Immature natural killer cell (primary cell): ENCODE data around the gene MAP4. TPM values are rescaled to one million over a fixed set of nuclear protein-coding genes. Genes with fewer than 3 reads are reported as not detected.
A peak's percentile ranks its signal among the peaks of the same experiment; 100 is the strongest.
"Not testable (repeated sequence)": the region's sequence is repeated elsewhere in the genome, so short reads cannot be mapped to it uniquely, and the experiment has no call there.

Source experiments
- DNase-seq, 3 donors: peaks; one replicate each; pipeline ENCODE4 v3.0.0; 2022; ENCODE audit warnings: mixed read lengths in 1 of 3
- H3K27ac Mint-ChIP-seq, 6 donors: one replicate each; pipeline ENCODE4 v1.8.0; 2020; ENCODE audit warnings: mixed read lengths in 6 of 6, mild to moderate bottlenecking in 5 of 6, inconsistent platforms in 4 of 6, moderate library complexity in 3 of 6
- H3K27me3 Mint-ChIP-seq, 3 donors: one replicate each; pipeline ENCODE4 v1.8.0; 2020 to 2021; ENCODE audit warnings: low read depth in 3 of 3, mild to moderate bottlenecking in 3 of 3, mixed read lengths in 3 of 3, moderate library complexity in 3 of 3, inconsistent platforms in 1 of 3
- H3K36me3 Mint-ChIP-seq, 3 donors: one replicate each; pipeline ENCODE4 v1.8.0; 2020; ENCODE audit warnings: mixed read lengths in 3 of 3, inconsistent platforms in 2 of 3, mild to moderate bottlenecking in 2 of 3
- H3K4me1 Mint-ChIP-seq, 2 donors: one replicate each; pipeline ENCODE4 v1.8.0; 2020; ENCODE audit warnings: inconsistent platforms in 2 of 2, mild to moderate bottlenecking in 2 of 2, mixed read lengths in 2 of 2, moderate library complexity in 1 of 2
- H3K4me3 Mint-ChIP-seq, 5 donors: one replicate each; pipeline ENCODE4 v1.8.0; 2020; ENCODE audit warnings: mild to moderate bottlenecking in 5 of 5, mixed read lengths in 5 of 5, inconsistent platforms in 3 of 5, moderate library complexity in 3 of 5
- H3K9me3 Mint-ChIP-seq, 6 donors: one replicate each; pipeline ENCODE4 v1.8.0; 2020; ENCODE audit warnings: mild to moderate bottlenecking in 6 of 6, mixed read lengths in 6 of 6, inconsistent platforms in 4 of 6, moderate library complexity in 3 of 6
- polyA plus RNA-seq, 3 donors: library from polyadenylated mRNA; unstranded; fragments of 300-500 nt; fragmentation: Illumina TruSeq; gene quantifications; one replicate each; pipeline ENCODE4 v1.2.3, GENCODE V29; 2021

Gene MAP4
- polyA plus RNA-seq, 3 donors from 2014 or later = 4.4 to 64.2 (median 17.4) TPM

GRCh38 chr3:47890828-47891612, 125.2 kb downstream of the MAP4 start:
- peaks cover 0 to 2% of the 10 kb centered on the region in 2 donors for H3K4me1 Mint-ChIP-seq
- H3K36me3 Mint-ChIP-seq = peaks cover 18 to 33% (median 30%) of the 10 kb centered on the region in 3 donors
- peak overlapping the region in 1 of 6 donors; percentile 49 for H3K27ac Mint-ChIP-seq
- no peak overlapping the region for H3K4me3 Mint-ChIP-seq
- peaks cover 0 to 2% (median 0%) of the 10 kb centered on the region in 3 donors for H3K27me3 Mint-ChIP-seq
- DNase-seq = no peak
- H3K9me3 Mint-ChIP-seq = no peaks in the 10 kb centered on the region

- H3K27me3 Mint-ChIP-seq = peaks cover 0 to 2% (median 0%) of the 10 kb centered on the region in 3 donors
- peaks cover 0 to 2% of the 10 kb centered on the region in 2 donors for H3K4me1 Mint-ChIP-seq
- no peak for DNase-seq
- H3K4me3 Mint-ChIP-seq = no peak overlapping the region
- H3K36me3 Mint-ChIP-seq = peaks cover 15 to 34% (median 29%) of the 10 kb centered on the region in 3 donors
- no peaks in the 10 kb centered on the region for H3K9me3 Mint-ChIP-seq
- peak overlapping the region in 1 of 6 donors; percentile 56 for H3K27ac Mint-ChIP-seq
Measured at GRCh38 chr3:47890126-47890827, 125.9 kb downstream of the MAP4 start.

- no peak overlapping the region for H3K27ac Mint-ChIP-seq
- H3K9me3 Mint-ChIP-seq = no peaks in the 10 kb centered on the region
- no peak for DNase-seq
- peaks cover 19 to 44% (median 36%) of the 10 kb centered on the region in 3 donors for H3K36me3 Mint-ChIP-seq
- H3K4me1 Mint-ChIP-seq = peaks cover 0 to 2% of the 10 kb centered on the region in 2 donors
- no peak overlapping the region for H3K4me3 Mint-ChIP-seq
- peaks cover 0 to 2% (median 0%) of the 10 kb centered on the region in 3 donors for H3K27me3 Mint-ChIP-seq
Measured at GRCh38 chr3:47888986-47889757, 127.0 kb downstream of the MAP4 start.

GRCh38 chr3:47887991-47888390, 128.2 kb downstream of the MAP4 start:
- not testable (repeated sequence) for H3K4me3 Mint-ChIP-seq, H3K27me3 Mint-ChIP-seq, H3K9me3 Mint-ChIP-seq, H3K27ac Mint-ChIP-seq, H3K4me1 Mint-ChIP-seq, DNase-seq
- H3K36me3 Mint-ChIP-seq = peaks cover 15 to 39% (median 35%) of the 10 kb centered on the region in 3 donors

GRCh38 chr3:47885168-47885567, 131.0 kb downstream of the MAP4 start:
- H3K9me3 Mint-ChIP-seq = no peaks in the 10 kb centered on the region
- no peak overlapping the region for H3K4me3 Mint-ChIP-seq
- H3K27me3 Mint-ChIP-seq = peaks cover 0 to 2% (median 2%) of the 10 kb centered on the region in 3 donors
- no peak for DNase-seq
- H3K27ac Mint-ChIP-seq = peak overlapping the region in 1 of 6 donors; percentile 14
- H3K36me3 Mint-ChIP-seq = peaks cover 5 to 25% (median 20%) of the 10 kb centered on the region in 3 donors
- peaks cover 0 to 2% of the 10 kb centered on the region in 2 donors for H3K4me1 Mint-ChIP-seq

- H3K4me3 Mint-ChIP-seq = no peak overlapping the region
- peaks cover 0 to 2% of the 10 kb centered on the region in 2 donors for H3K4me1 Mint-ChIP-seq
- H3K36me3 Mint-ChIP-seq = peaks cover 5 to 22% (median 20%) of the 10 kb centered on the region in 3 donors
- H3K27ac Mint-ChIP-seq = no peak overlapping the region
- peaks cover 0 to 2% (median 2%) of the 10 kb centered on the region in 3 donors for H3K27me3 Mint-ChIP-seq
- no peak for DNase-seq
- no peaks in the 10 kb centered on the region for H3K9me3 Mint-ChIP-seq
Measured at GRCh38 chr3:47884603-47885002, 131.6 kb downstream of the MAP4 start.

- H3K27me3 Mint-ChIP-seq = peaks cover 0 to 2% (median 2%) of the 10 kb centered on the region in 3 donors
- H3K4me3 Mint-ChIP-seq = no peak overlapping the region
- H3K4me1 Mint-ChIP-seq = peaks cover 6 to 8% of the 10 kb centered on the region in 2 donors
- no peaks in the 10 kb centered on the region for H3K9me3 Mint-ChIP-seq
- no peak overlapping the region for H3K27ac Mint-ChIP-seq
- H3K36me3 Mint-ChIP-seq = peaks cover 5 to 16% (median 15%) of the 10 kb centered on the region in 3 donors
- no peak for DNase-seq
Measured at GRCh38 chr3:47882338-47882737, 133.9 kb downstream of the MAP4 start.

- peaks cover 4 to 6% (median 5%) of the 10 kb centered on the region in 3 donors for H3K36me3 Mint-ChIP-seq
- peaks cover 9 to 13% of the 10 kb centered on the region in 2 donors for H3K4me1 Mint-ChIP-seq
- no peaks in the 10 kb centered on the region for H3K9me3 Mint-ChIP-seq
- H3K27ac Mint-ChIP-seq = peak overlapping the region in 5 of 6 donors; percentile 12 to 75 (median 37)
- no peak overlapping the region for H3K4me3 Mint-ChIP-seq
- DNase-seq = no peak
- peaks cover 0 to under 1% (median 0%) of the 10 kb centered on the region in 3 donors for H3K27me3 Mint-ChIP-seq
Measured at GRCh38 chr3:47877719-47878118, 138.5 kb downstream of the MAP4 start.

GRCh38 chr3:47877290-47877689, 138.9 kb downstream of the MAP4 start:
- Mint-ChIP-seq H3K27me3 (no peaks in the 10 kb centered on the region), H3K36me3 (peaks cover 4 to 6% (median 5%) of the 10 kb centered on the region in 3 donors), H3K4me3 (no peak overlapping the region), H3K4me1 (peaks cover 9 to 13% of the 10 kb centered on the region in 2 donors), H3K27ac (peak overlapping the region in 4 of 6 donors; percentile 12 to 45 (median 30)), H3K9me3 (no peaks in the 10 kb centered on the region)
- DNase-seq = no peak

- Mint-ChIP-seq H3K4me1 (peaks cover 9 to 13% of the 10 kb centered on the region in 2 donors), H3K27me3 (no peaks in the 10 kb centered on the region), H3K9me3 (no peaks in the 10 kb centered on the region), H3K4me3 (no peak overlapping the region), H3K27ac (no peak overlapping the region), H3K36me3 (peaks cover 9 to 23% (median 9%) of the 10 kb centered on the region in 3 donors)
- DNase-seq = no peak
Measured at GRCh38 chr3:47874913-47875312, 141.3 kb downstream of the MAP4 start.

GRCh38 chr3:47874438-47874837, 141.8 kb downstream of the MAP4 start:
- Mint-ChIP-seq H3K36me3 (peaks cover 13 to 27% (median 14%) of the 10 kb centered on the region in 3 donors), H3K4me1 (peaks cover 9 to 13% of the 10 kb centered on the region in 2 donors), H3K9me3 (no peaks in the 10 kb centered on the region), H3K4me3 (no peak overlapping the region), H3K27ac (no peak overlapping the region), H3K27me3 (no peaks in the 10 kb centered on the region)
- no peak for DNase-seq

GRCh38 chr3:47872916-47873315, 143.3 kb downstream of the MAP4 start:
- no peaks in the 10 kb centered on the region for H3K9me3 Mint-ChIP-seq
- no peak overlapping the region for H3K4me3 Mint-ChIP-seq
- H3K4me1 Mint-ChIP-seq = peaks cover 9 to 11% of the 10 kb centered on the region in 2 donors
- H3K36me3 Mint-ChIP-seq = peaks cover 18 to 37% (median 21%) of the 10 kb centered on the region in 3 donors
- DNase-seq = no peak
- no peaks in the 10 kb centered on the region for H3K27me3 Mint-ChIP-seq
- H3K27ac Mint-ChIP-seq = no peak overlapping the region

- H3K9me3 Mint-ChIP-seq = peaks cover 0 to 1% (median 0%) of the 10 kb centered on the region in 6 donors
- peak overlapping the region in 1 of 6 donors; percentile 25 for H3K27ac Mint-ChIP-seq
- H3K36me3 Mint-ChIP-seq = peaks cover 20 to 40% (median 21%) of the 10 kb centered on the region in 3 donors
- H3K4me1 Mint-ChIP-seq = no peaks in the 10 kb centered on the region
- no peak for DNase-seq
- H3K4me3 Mint-ChIP-seq = no peak overlapping the region
- H3K27me3 Mint-ChIP-seq = no peaks in the 10 kb centered on the region
Measured at GRCh38 chr3:47871389-47871788, 144.8 kb downstream of the MAP4 start.
